GM21576 (cell line): ENCODE data around the gene CCDC197.

Source experiments
- ATAC-seq: cut with Tn5 transposase; IDR thresholded peaks from one replicate; pipeline ENCODE4 v1.9.1; 2021; ENCODE audit warnings: mild to moderate bottlenecking, moderate library complexity; ENCODE audit not compliant: unreplicated experiment

Gene CCDC197

DNA sequence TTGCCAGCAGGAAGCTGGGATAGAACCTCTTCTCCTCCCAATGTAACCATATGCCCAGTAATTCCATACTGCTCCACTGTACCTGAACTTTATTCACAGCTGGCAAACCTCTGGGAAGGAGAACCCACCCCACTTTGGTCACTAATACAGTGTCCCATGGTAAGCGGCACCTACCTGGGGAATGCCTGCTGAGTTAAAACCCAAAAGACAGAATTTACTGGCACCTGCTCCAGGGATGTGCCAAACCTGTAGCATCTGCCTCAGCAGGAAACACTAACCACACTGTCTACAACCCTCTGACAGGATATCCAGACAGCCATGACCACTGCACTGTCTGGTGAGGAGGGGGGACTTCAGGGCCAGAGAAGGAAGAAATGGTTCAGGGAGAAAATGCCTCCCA is 57.3 kb downstream of the CCDC197 start:
- ATAC-seq: no peak

DNA sequence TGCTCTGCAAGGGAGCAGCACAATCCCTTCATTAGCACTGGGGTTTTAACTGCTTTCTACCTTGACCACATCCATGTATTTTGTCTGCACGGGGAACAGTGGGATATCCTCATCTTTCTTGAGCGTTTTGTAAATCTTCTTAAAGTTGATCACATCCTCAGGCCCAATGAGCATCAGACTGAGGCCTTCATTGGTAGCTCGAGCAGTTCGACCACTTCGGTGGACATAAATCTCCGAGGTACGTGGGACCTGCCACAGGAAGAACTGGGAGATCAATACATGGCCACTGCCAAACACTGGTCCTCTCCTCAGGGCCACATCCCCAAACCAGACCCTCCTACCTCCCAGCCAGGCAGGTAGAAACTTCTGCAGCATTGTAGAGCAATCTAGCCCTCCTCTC is 57.8 kb downstream of the CCDC197 start:
- no peak for ATAC-seq

DNA sequence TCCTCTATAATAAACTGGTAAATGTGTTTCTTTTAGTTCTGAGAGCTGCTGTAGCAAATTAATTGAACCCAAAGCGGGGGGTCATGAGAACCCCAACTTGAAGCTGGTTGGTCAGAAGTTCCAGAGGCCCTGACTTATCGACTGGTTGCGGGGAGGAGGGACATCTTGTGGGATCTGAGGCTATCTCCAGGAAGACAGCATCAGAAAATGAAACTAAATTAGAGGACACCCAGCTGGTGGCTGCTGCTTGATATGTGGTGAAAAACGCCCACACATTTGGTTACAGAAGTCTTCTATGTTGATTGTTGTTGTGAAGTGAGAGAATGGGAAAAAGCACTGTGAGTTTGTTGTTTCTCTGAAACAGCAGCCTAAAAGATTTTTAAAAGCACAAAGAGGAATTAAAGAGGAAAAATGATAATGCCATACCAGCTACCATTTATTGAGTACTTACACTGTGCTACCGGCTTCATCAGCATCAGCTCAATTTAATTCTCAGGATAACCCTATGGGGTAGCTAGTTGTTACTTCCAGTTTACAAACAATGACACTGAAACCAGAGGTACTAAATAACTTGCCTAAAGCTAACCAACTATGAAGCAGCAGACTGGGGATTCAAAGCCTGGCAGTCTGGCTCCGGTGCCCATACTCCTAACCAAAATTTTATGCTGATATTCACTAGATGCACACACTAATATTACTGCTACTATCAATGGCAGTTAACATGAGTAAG is 59.6 kb downstream of the CCDC197 start:
- peak; percentile 72 for ATAC-seq

DNA sequence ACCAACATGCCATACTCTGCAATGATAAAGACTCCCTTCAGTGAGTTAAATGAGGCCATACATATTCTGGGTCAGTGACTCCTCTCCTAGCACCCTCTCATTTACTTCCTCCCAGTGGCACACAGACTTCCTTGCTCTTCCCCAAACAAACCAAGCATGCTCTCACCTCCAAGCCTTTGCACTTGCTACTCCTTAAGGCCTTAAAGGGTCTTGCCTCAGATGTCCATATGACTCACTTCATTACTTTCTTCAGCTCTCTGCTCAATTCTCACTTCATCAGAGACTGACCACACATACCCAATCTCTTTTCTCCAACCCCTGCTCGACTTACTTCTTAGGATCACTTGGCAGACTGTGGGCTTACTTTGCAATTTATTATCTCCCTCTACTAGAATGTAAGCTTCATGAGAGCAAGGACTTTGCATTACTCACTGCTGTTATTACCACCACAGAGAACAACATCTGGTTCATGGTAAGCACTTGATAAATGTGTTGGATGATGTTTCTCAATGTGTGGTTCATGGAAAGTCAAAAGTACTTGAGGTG is 61.1 kb downstream of the CCDC197 start:
- ATAC-seq: no peak
